HepG2 (cell line): ENCODE measurements around the gene DAB2.

Source experiments
- ATRX ChIP-seq: sonication (generic); formaldehyde crosslinking; IDR thresholded peaks from 2 replicates; pipeline ENCODE4 v1.4.0; 2020; ENCODE audit warnings: missing genetic modification reagents, borderline replicate concordance
- ELF4 ChIP-seq: sonication (generic); formaldehyde crosslinking; IDR thresholded peaks from 2 replicates; pipeline ENCODE4 v1.5.0; 2020; ENCODE audit warnings: missing genetic modification reagents, mild to moderate bottlenecking, moderate library complexity, borderline replicate concordance
- NRL ChIP-seq: sonication (generic); formaldehyde crosslinking; IDR thresholded peaks from 2 replicates; pipeline ENCODE4 v1.5.0; 2020; ENCODE audit warnings: missing genetic modification reagents, mild to moderate bottlenecking, moderate library complexity, borderline replicate concordance
- POLR2A ChIP-seq, 2 experiments: IDR thresholded peaks; 2 replicates each; pipeline ENCODE4 v1.6.1; 2011; ENCODE audit warnings: low read depth in 2 of 2, low read length in 2 of 2, mild to moderate bottlenecking in 1 of 2, moderate library complexity in 1 of 2; ENCODE audit not compliant: insufficient read depth in 1 of 2
- RAD21 ChIP-seq: fragments of 450-650 bp; formaldehyde crosslinking; IDR thresholded peaks from 2 replicates; pipeline ENCODE4 v1.5.0; 2020; ENCODE audit warnings: mild to moderate bottlenecking
- RARA ChIP-seq: IDR thresholded peaks from 2 replicates; pipeline ENCODE4 v1.6.1; 2016; ENCODE audit warnings: missing genetic modification reagents, missing compliant biosample characterization
- TOE1 ChIP-seq: sonication (generic); formaldehyde crosslinking; IDR thresholded peaks from 2 replicates; pipeline ENCODE4 v1.4.0; 2020; ENCODE audit warnings: mild to moderate bottlenecking, missing genetic modification reagents
- UBTF ChIP-seq: sonication (generic); formaldehyde crosslinking; IDR thresholded peaks from 2 replicates; pipeline ENCODE4 v1.4.0; 2020; ENCODE audit warnings: mild to moderate bottlenecking, missing genetic modification reagents

- TF ChIP-seq RARA (CRISPR knock-in tag) (no peak), TOE1 (CRISPR knock-in tag) (no peak), POLR2A (IDR thresholded peaks at IDR 0.05; ENCODE audit: insufficient read depth in 1 of 2, low read depth in 2 of 2, low read length in 2 of 2) (no peak), UBTF (CRISPR knock-in tag) (no peak), NRL (CRISPR knock-in tag) (no peak), RAD21 (no peak), ELF4 (CRISPR knock-in tag) (no peak), ATRX (CRISPR knock-in tag) (no peak)
Observed at GRCh38 chr5:39342460-39342859, 82.3 kb downstream of the DAB2 start.
